ENCODE data around the gene GPX8. TPM values are rescaled to one million over a fixed set of nuclear protein-coding genes. Genes with fewer than 3 reads are reported as not detected.

GPX8 gene
- total RNA-seq, 6 donors from 2014 or later, result 2.1 to 15.5 (median 4.3) TPM

GRCh38 chr5:55176176-55176818 is 16.3 kb downstream of the GPX8 start:
- H3K4me3 ChIP-seq, result peak overlapping the region in 3 of 4 donors; percentile 6 to 34 (median 26)
- DNase-seq (peak in 1 of 2 donors; percentile 89), ATAC-seq (ENCODE audit: low FRiP score in 2 of 2) (peak in 1 of 2 donors; percentile 33)
- H3K27me3 ChIP-seq, result peaks cover 0 to 37% (median 19%) of the 10 kb centered on the region in 4 donors
- 3 to 8% methylated on average over 26 to 40 of the region's 44 CpGs for WGBS, 2 donors
- no peaks in the 10 kb centered on the region for H3K9me3 ChIP-seq
- H3K27ac ChIP-seq, result no peak overlapping the region
- peaks cover 27 to 36% (median 30%) of the 10 kb centered on the region in 4 donors for H3K4me1 ChIP-seq
- H3K36me3 ChIP-seq, result no peaks in the 10 kb centered on the region
- TF ChIP-seq POLR2AphosphoS5 (IDR thresholded peaks at IDR 0.05), result no peak
- peak in 5 of 6 experiments; percentile 18 to 51 (median 30) for TF ChIP-seq CTCF (IDR thresholded peaks at IDR 0.05)

- WGBS, 2 donors, result 3 to 12% methylated on average over 2 of the region's 2 CpGs
- peaks cover 27 to 36% (median 29%) of the 10 kb centered on the region in 4 donors for H3K4me1 ChIP-seq
- H3K27me3 ChIP-seq, result peaks cover 0 to 37% (median 19%) of the 10 kb centered on the region in 4 donors
- no peak overlapping the region for H3K4me3 ChIP-seq
- no peaks in the 10 kb centered on the region for H3K36me3 ChIP-seq
- DNase-seq (no peak), ATAC-seq (ENCODE audit: low FRiP score in 2 of 2) (no peak)
- TF ChIP-seq POLR2AphosphoS5 (IDR thresholded peaks at IDR 0.05) (no peak), EP300 (IDR thresholded peaks at IDR 0.05) (no peak), POLR2A (IDR thresholded peaks at IDR 0.05) (no peak), CTCF (IDR thresholded peaks at IDR 0.05) (no peak)
- H3K27ac ChIP-seq, result no peak overlapping the region
- H3K9me3 ChIP-seq, result no peaks in the 10 kb centered on the region
Observed at GRCh38 chr5:55177078-55177477, 17.1 kb downstream of the GPX8 start.

- Histone ChIP-seq H3K4me3 (no peak overlapping the region), H3K4me1 (peaks cover 12 to 17% (median 13%) of the 10 kb centered on the region in 4 donors), H3K27me3 (peaks cover 0 to 22% (median 12%) of the 10 kb centered on the region in 4 donors), H3K27ac (no peak overlapping the region), H3K36me3 (no peaks in the 10 kb centered on the region), H3K9me3 (no peaks in the 10 kb centered on the region)
- 50 to 60% methylated on average over 1 of the region's 1 CpG for WGBS, 2 donors
- ATAC-seq (ENCODE audit: low FRiP score in 2 of 2), result no peak
- TF ChIP-seq POLR2AphosphoS5 (IDR thresholded peaks at IDR 0.05) (no peak), CTCF (IDR thresholded peaks at IDR 0.05) (no peak), EP300 (IDR thresholded peaks at IDR 0.05) (no peak), POLR2A (IDR thresholded peaks at IDR 0.05) (no peak)
- no peak for DNase-seq
Observed at GRCh38 chr5:55180016-55180415, 20.0 kb downstream of the GPX8 start.

GRCh38 chr5:55187370-55187769 is 27.4 kb downstream of the GPX8 start:
- 47 to 50% methylated on average over 4 of the region's 4 CpGs for WGBS, 2 donors
- peaks cover 0 to 4% (median 2%) of the 10 kb centered on the region in 4 donors for H3K27me3 ChIP-seq
- no peak overlapping the region for H3K27ac ChIP-seq
- no peaks in the 10 kb centered on the region for H3K36me3 ChIP-seq
- ATAC-seq (ENCODE audit: low FRiP score in 2 of 2) (no peak), DNase-seq (no peak)
- H3K4me1 ChIP-seq, result no peaks in the 10 kb centered on the region
- TF ChIP-seq CTCF (IDR thresholded peaks at IDR 0.05) (peak in 2 of 6 experiments; percentile 12 to 27), POLR2AphosphoS5 (IDR thresholded peaks at IDR 0.05) (no peak), POLR2A (IDR thresholded peaks at IDR 0.05) (no peak), EP300 (IDR thresholded peaks at IDR 0.05) (no peak)
- H3K9me3 ChIP-seq, result no peaks in the 10 kb centered on the region
- H3K4me3 ChIP-seq, result no peak overlapping the region
